HEK293T (cell line): ENCODE measurements around the gene KLHL33.

Experiments
- CTBP1 ChIP-seq: fragments of 450-650 bp; IDR thresholded peaks from 2 replicates; pipeline ENCODE4 v1.6.1; 2016; ENCODE audit warnings: borderline replicate concordance
- ELF4 ChIP-seq: fragments of 450-650 bp; IDR thresholded peaks from 2 replicates; pipeline ENCODE4 v1.6.1; 2017; ENCODE audit warnings: antibody characterized with exemption
- FOXA1 ChIP-seq: fragments of 450-650 bp; IDR thresholded peaks from 2 replicates; pipeline ENCODE4 v1.6.1; 2016; ENCODE audit warnings: mild to moderate bottlenecking
- FOXK2 ChIP-seq: fragments of 450-650 bp; IDR thresholded peaks from 2 replicates; pipeline ENCODE4 v1.6.1; 2016; ENCODE audit warnings: mild to moderate bottlenecking
- FOXM1 ChIP-seq: fragments of 450-650 bp; IDR thresholded peaks from 2 replicates; pipeline ENCODE4 v1.6.1; 2017; ENCODE audit warnings: mild to moderate bottlenecking, borderline replicate concordance
- L3MBTL2 ChIP-seq: fragments of 450-650 bp; conservative IDR thresholded peaks from 2 replicates; pipeline ENCODE4 v1.6.1; 2016; ENCODE audit warnings: mild to moderate bottlenecking
- PKNOX1 ChIP-seq: fragments of 450-650 bp; IDR thresholded peaks from 2 replicates; pipeline ENCODE4 v1.6.1; 2016
- SP1 ChIP-seq: fragments of 450-650 bp; IDR thresholded peaks from 2 replicates; pipeline ENCODE4 v1.6.1; 2017
- SUZ12 ChIP-seq: fragments of 450-650 bp; IDR thresholded peaks from 2 replicates; pipeline ENCODE4 v1.6.1; 2016; ENCODE audit warnings: mild to moderate bottlenecking
- TARDBP ChIP-seq: fragments of 450-650 bp; IDR thresholded peaks from 2 replicates; pipeline ENCODE4 v1.6.1; 2016

- TF ChIP-seq L3MBTL2 (no peak), ELF4 (no peak), FOXK2 (no peak), SUZ12 (no peak), CTBP1 (no peak), FOXA1 (no peak), TARDBP (no peak), PKNOX1 (no peak), SP1 (no peak), FOXM1 (no peak)
Observed at GRCh38 chr14:20424851-20425250, 11.1 kb downstream of the KLHL33 start.
